IMR-90 (cell line): ENCODE results near the gene SBF2. TPM values are rescaled to one million over a fixed set of nuclear protein-coding genes. Genes with fewer than 3 reads are reported as not detected.

Experiments
- ATAC-seq: fragments of 200-7000 bp; cut with Tn5 transposase; 2 replicates; pipeline ENCODE4 v1.9.1; 2020; ENCODE audit warnings: low read depth, mild to moderate bottlenecking, moderate library complexity
- BruUV-seq: library from RNA; stranded (reverse); fragments of 400-500 nt; replicated peaks from 2 replicates; lab custom pipeline; 2021; lab: Mats Ljungman, UMichigan
- CTCF ChIA-PET: fragments of 300-600 bp; formaldehyde crosslinking; extraction: SDS; loops from one replicate; lab custom pipeline; 2021; ENCODE audit warnings: antibody characterized with exemption; lab: Yijun Ruan, JAX
- POLR2A ChIA-PET: fragments of 300-600 bp; sonication (Branson Sonifier 250); formaldehyde crosslinking; loops from one replicate; lab custom pipeline; 2022; ENCODE audit warnings: antibody characterized with exemption; ENCODE audit not compliant: unreplicated experiment; lab: Charles Lee
- DNase-seq: peaks from one replicate; pipeline ENCODE4 v3.0.0; 2013
- H2AFZ ChIP-seq: replicated peaks from 2 replicates; pipeline ENCODE3; 2013; ENCODE audit warnings: low read length, mild to moderate bottlenecking; ENCODE audit not compliant: poor library complexity
- H2AK5ac ChIP-seq: 2 replicates; pipeline ENCODE4 v1.6.1; 2013; ENCODE audit warnings: low read depth, low read length, inconsistent platforms
- H2AK9ac ChIP-seq: replicated peaks from 2 replicates; pipeline ENCODE3; 2013; ENCODE audit warnings: mild to moderate bottlenecking, low read depth, low read length, moderate library complexity; ENCODE audit not compliant: poor library complexity
- H2BK120ac ChIP-seq: 2 replicates; pipeline ENCODE4 v1.6.1; 2013; ENCODE audit warnings: low read depth, low read length, inconsistent platforms
- H2BK15ac ChIP-seq: 3 replicates; pipeline ENCODE4 v1.6.1; 2013; ENCODE audit warnings: low read depth, low read length, inconsistent platforms
- H2BK20ac ChIP-seq: 2 replicates; pipeline ENCODE4 v1.6.1; 2013; ENCODE audit warnings: low read depth, mild to moderate bottlenecking, inconsistent platforms, low read length, moderate library complexity
- H2BK5ac ChIP-seq: 2 replicates; pipeline ENCODE4 v1.6.1; 2013; ENCODE audit warnings: mild to moderate bottlenecking, low read depth, low read length, inconsistent platforms; ENCODE audit not compliant: poor library complexity, severe bottlenecking
- H3K14ac ChIP-seq: replicated peaks from 2 replicates; pipeline ENCODE4 v1.6.1; 2013; ENCODE audit warnings: low read depth, low read length, inconsistent platforms
- H3K18ac ChIP-seq: 2 replicates; pipeline ENCODE4 v1.6.1; 2013; ENCODE audit warnings: low read depth, low read length, control low read depth
- H3K23ac ChIP-seq: 2 replicates; pipeline ENCODE4 v1.6.1; 2013; ENCODE audit warnings: low read depth, low read length, inconsistent platforms
- H3K27ac ChIP-seq: 2 replicates; pipeline ENCODE4 v1.5.1; 2013; ENCODE audit warnings: mild to moderate bottlenecking, control low read depth, low read length; ENCODE audit not compliant: insufficient read depth
- H3K27me3 ChIP-seq: 2 replicates; pipeline ENCODE4 v1.6.1; 2013; ENCODE audit warnings: low read length; ENCODE audit not compliant: control insufficient read depth, insufficient read depth
- H3K36me3 ChIP-seq: 2 replicates; pipeline ENCODE4 v1.6.1; 2013; ENCODE audit warnings: low read length, mixed read lengths; ENCODE audit not compliant: control insufficient read depth, insufficient read depth
- H3K4ac ChIP-seq: 2 replicates; pipeline ENCODE4 v1.6.1; 2013; ENCODE audit warnings: low read depth, low read length, inconsistent platforms
- H3K4me1 ChIP-seq: 2 replicates; pipeline ENCODE4 v1.6.1; 2013; ENCODE audit warnings: low read length, mixed read lengths; ENCODE audit not compliant: control insufficient read depth, insufficient read depth
- H3K4me2 ChIP-seq: 2 replicates; pipeline ENCODE4 v1.6.1; 2013; ENCODE audit warnings: low read depth, mild to moderate bottlenecking, control low read depth, low read length, moderate library complexity
- H3K4me3 ChIP-seq: 2 replicates; pipeline ENCODE4 v1.5.1; 2013; ENCODE audit warnings: low read depth, mild to moderate bottlenecking, control low read depth, low read length, moderate library complexity; ENCODE audit not compliant: insufficient read depth
- H3K56ac ChIP-seq: 2 replicates; pipeline ENCODE4 v1.6.1; 2013; ENCODE audit warnings: low read length, inconsistent platforms; ENCODE audit not compliant: insufficient read depth; ENCODE audit errors: extremely low read depth
- H3K79me1 ChIP-seq, 2 experiments: 2 replicates each; pipeline ENCODE4 v1.6.1; 2013; ENCODE audit warnings: low read length in 2 of 2, inconsistent platforms in 1 of 2, low read depth in 1 of 2
- H3K9ac ChIP-seq: 2 replicates; pipeline ENCODE4 v1.6.1; 2013; ENCODE audit warnings: low read depth, low read length, control low read depth
- H3K9me1 ChIP-seq: 2 replicates; pipeline ENCODE4 v1.6.1; 2013; ENCODE audit warnings: low read length, inconsistent platforms; ENCODE audit not compliant: insufficient read depth
- H3K9me3 ChIP-seq: 2 replicates; pipeline ENCODE4 v1.6.1; 2013; ENCODE audit warnings: low read length; ENCODE audit not compliant: control insufficient read depth, insufficient read depth
- H4K20me1 ChIP-seq: 2 replicates; pipeline ENCODE4 v1.6.1; 2013; ENCODE audit warnings: low read length, inconsistent platforms; ENCODE audit not compliant: insufficient read depth
- H4K5ac ChIP-seq: 2 replicates; pipeline ENCODE4 v1.6.1; 2013; ENCODE audit warnings: mild to moderate bottlenecking, low read depth, low read length, control low read depth
- H4K8ac ChIP-seq, 2 experiments: 2 replicates each; pipeline ENCODE4 v1.6.1; 2013; ENCODE audit warnings: low read depth in 2 of 2, low read length in 2 of 2, control low read depth in 1 of 2, inconsistent platforms in 1 of 2
- H4K91ac ChIP-seq: 2 replicates; pipeline ENCODE4 v1.6.1; 2013; ENCODE audit warnings: low read depth, low read length, inconsistent platforms; ENCODE audit not compliant: insufficient read depth
- BHLHE40 ChIP-seq: fragments of 150-350 bp; IDR thresholded peaks from 2 replicates; pipeline ENCODE4 v1.6.1; 2016; ENCODE audit warnings: mild to moderate bottlenecking, low read depth, low read length
- CEBPB ChIP-seq: IDR thresholded peaks from 2 replicates; pipeline ENCODE4 v1.6.1; 2012; ENCODE audit warnings: low read depth, low read length, improper control_type of control experiment
- CTCF ChIP-seq: conservative IDR thresholded peaks from 2 replicates; pipeline ENCODE4 v1.5.1; 2012; ENCODE audit warnings: mild to moderate bottlenecking, low read depth, low read length, improper control_type of control experiment
- MAZ ChIP-seq: IDR thresholded peaks from 2 replicates; pipeline ENCODE4 v1.6.1; 2012; ENCODE audit warnings: low read depth, mild to moderate bottlenecking, low read length, improper control_type of control experiment, moderate library complexity, borderline replicate concordance
- RAD21 ChIP-seq: IDR thresholded peaks from 2 replicates; pipeline ENCODE4 v1.6.1; 2012; ENCODE audit warnings: low read length, improper control_type of control experiment
- RCOR1 ChIP-seq: IDR thresholded peaks from 2 replicates; pipeline ENCODE4 v1.6.1; 2012; ENCODE audit warnings: mild to moderate bottlenecking, low read length, improper control_type of control experiment; ENCODE audit not compliant: insufficient replicate concordance
- SMC3 ChIP-seq: fragments of 150-350 bp; IDR thresholded peaks from 2 replicates; pipeline ENCODE4 v1.6.1; 2016; ENCODE audit warnings: low read depth, mild to moderate bottlenecking, antibody characterized with exemption, low read length, moderate library complexity
- USF2 ChIP-seq: fragments of 150-350 bp; IDR thresholded peaks from 2 replicates; pipeline ENCODE4 v1.6.1; 2017; ENCODE audit warnings: mild to moderate bottlenecking, antibody characterized with exemption, low read length, low read depth
- WGBS, 2 experiments: methylation state at CpG; one replicate each; pipeline versions ENCODE4 v1.1.5 to v1.1.7; 2013; ENCODE audit warnings: missing lambda C conversion rate in 2 of 2; ENCODE audit not compliant: insufficient read length in 1 of 2; ENCODE audit errors: extremely low coverage in 2 of 2; 5-methylcytosine and 5-hydroxymethylcytosine counted together
- dilution Hi-C: fragments of 300-500 bp; cut with HindIII; formaldehyde crosslinking; loops from one replicate; pipeline ENCODE4 v1.14.3; 2018; ENCODE audit warnings: low sequenced_read_pairs; ENCODE audit not compliant: unreplicated experiment
- in situ Hi-C: fragments of 300-500 bp; cut with MboI; formaldehyde crosslinking; loops from 3 replicates; pipeline ENCODE4 v1.14.3; 2019; ENCODE audit warnings: low sequenced_read_pairs, inconsistent platforms, mixed read lengths
- intact Hi-C: fragments of 100-400 bp; cut with micrococcal nuclease; formaldehyde crosslinking; loops from 2 replicates; pipeline ENCODE4 v1.10.0; 2022
- polyA plus RNA-seq, 3 experiments: library from polyadenylated mRNA; depleted of rRNA; stranded (reverse); fragments of >200 nt; gene quantifications; 2 replicates each; pipeline ENCODE4 v1.2.3, GENCODE V29; 2012; ENCODE audit warnings: low replicate concordance in 1 of 3
- total RNA-seq: library from RNA; depleted of rRNA; stranded (reverse); fragments of >200 nt; gene quantifications from 2 replicates; pipeline ENCODE4 v1.2.3, GENCODE V29; 2012

The SBF2 gene
- total and polyA plus RNA-seq, 2 of the 4 experiments (the other 2 are of a cell fraction): 23.8 to 51.8 TPM

GRCh38 chr11:9757809-9758636, 536.0 kb downstream of the SBF2 start:
- Histone ChIP-seq H3K9ac (peak overlapping the region; percentile 97), H2BK15ac (peak overlapping the region; percentile 98), H3K56ac (peak overlapping the region; percentile 95), H2BK5ac (peak overlapping the region; percentile 98), H2AFZ (peak overlapping the region; percentile 94), H2BK120ac (peak overlapping the region; percentile 99), H3K4me2 (peak overlapping the region; percentile 90), H3K4me1 (peaks cover 48% of the 10 kb centered on the region), H3K36me3 (no peaks in the 10 kb centered on the region), H4K8ac (peak overlapping the region; percentile 99 to 100), H4K5ac (peak overlapping the region; percentile 99), H3K27ac (peak overlapping the region; percentile 96), H4K20me1 (peaks cover 3% of the 10 kb centered on the region; the same call in 1 of the 2 replicates), H2AK5ac (peak overlapping the region; percentile 100), H4K91ac (peak overlapping the region; percentile 99), H3K79me1 (peaks cover 14 to 65% of the 10 kb centered on the region in 2 experiments; a peak in 3 of 4 replicates), H3K9me3 (no peaks in the 10 kb centered on the region), H3K23ac (peak overlapping the region; percentile 99), H2AK9ac (peak overlapping the region; percentile 96), H3K27me3 (no peaks in the 10 kb centered on the region), H3K4me3 (peak overlapping the region; percentile 32), H3K14ac (peak overlapping the region; percentile 99), H3K18ac (peak overlapping the region; percentile 97), H3K4ac (peak overlapping the region; percentile 99), H2BK20ac (peak overlapping the region; percentile 99), H3K9me1 (peaks cover 47% of the 10 kb centered on the region)
- dilution Hi-C loops: no loop called here
- CTCF ChIA-PET: interaction anchor here (0.6 to 1.4 kb wide), 9 partner anchors 10 to 633 kb away, joined by 3 to 10 read pairs (median 4); partner anchors contain the start of gene ADM
- in situ Hi-C loops: loop anchor here (25.0 kb wide), 1 partner anchor 204 kb away; no protein-coding TSS in a partner anchor
- 3% methylated on average over 25 of the region's 64 CpGs; no CpG with 5 or more reads in 1 of the 2 experiments for WGBS, 2 experiments
- peak; percentile 72 for DNase-seq
- TF ChIP-seq SMC3: peak; percentile 87
- peak; percentile 86 for TF ChIP-seq RAD21
- TF ChIP-seq RCOR1: no peak
- TF ChIP-seq CTCF: peak; percentile 86
- no peak for TF ChIP-seq USF2
- peak; percentile 81; the same call in 1 of the 2 replicates for TF ChIP-seq MAZ
- no peak for TF ChIP-seq CEBPB
- TF ChIP-seq BHLHE40: 0 out of 2 replicates have a peak, but pooled peaks have one; percentile 1
- POLR2A ChIA-PET: interaction anchor here (0.6 kb wide), 1 partner anchor 534 kb away, joined by 3 read pairs; no protein-coding TSS in a partner anchor
- peak; percentile 43 for ATAC-seq
- BruUV-seq: no TSS peak
- intact Hi-C loops: loop anchor here (1.0 to 10.0 kb wide), 6 partner anchors 45 to 979 kb away; partner anchors contain the start of gene ADM
